Daoy (cell line): ENCODE results near the gene MESD. TPM values are rescaled to one million over a fixed set of nuclear protein-coding genes. Genes with fewer than 3 reads are reported as not detected.
"Not testable (repeated sequence)": the region's sequence is repeated elsewhere in the genome, so short reads cannot be mapped to it uniquely, and the experiment has no call there.

Experiments used
- DNase-seq: peaks from one replicate; pipeline ENCODE4 v3.0.0-alpha.2; 2015; ENCODE audit warnings: low read depth
- total RNA-seq: library from RNA; depleted of rRNA; stranded (reverse); fragments of >200 nt; shearing (Covaris generic); gene quantifications from 2 replicates; pipeline ENCODE4 v1.2.3, GENCODE V29; 2014

Gene MESD
- total RNA-seq, 1 experiment from 2014 or later: 22.3 TPM

DNA sequence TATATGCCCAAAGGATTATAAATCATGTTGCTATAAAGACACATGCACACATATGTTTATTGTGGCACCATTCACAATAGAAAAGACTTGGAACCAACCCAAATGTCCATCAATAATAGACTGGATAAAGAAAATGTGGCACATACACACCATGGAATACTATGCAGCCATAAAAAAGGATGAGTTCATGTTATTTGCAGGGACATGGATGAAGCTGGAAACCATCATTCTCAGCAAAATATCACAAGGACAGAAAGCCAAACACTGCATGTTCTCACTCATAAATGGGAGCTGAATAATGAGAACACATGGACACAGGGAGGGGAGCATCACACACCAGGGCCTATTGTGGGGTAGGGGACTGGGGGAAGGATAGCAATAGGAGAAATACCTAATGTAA lies 24.2 kb downstream of the MESD start:
- not testable (repeated sequence) for DNase-seq

DNA sequence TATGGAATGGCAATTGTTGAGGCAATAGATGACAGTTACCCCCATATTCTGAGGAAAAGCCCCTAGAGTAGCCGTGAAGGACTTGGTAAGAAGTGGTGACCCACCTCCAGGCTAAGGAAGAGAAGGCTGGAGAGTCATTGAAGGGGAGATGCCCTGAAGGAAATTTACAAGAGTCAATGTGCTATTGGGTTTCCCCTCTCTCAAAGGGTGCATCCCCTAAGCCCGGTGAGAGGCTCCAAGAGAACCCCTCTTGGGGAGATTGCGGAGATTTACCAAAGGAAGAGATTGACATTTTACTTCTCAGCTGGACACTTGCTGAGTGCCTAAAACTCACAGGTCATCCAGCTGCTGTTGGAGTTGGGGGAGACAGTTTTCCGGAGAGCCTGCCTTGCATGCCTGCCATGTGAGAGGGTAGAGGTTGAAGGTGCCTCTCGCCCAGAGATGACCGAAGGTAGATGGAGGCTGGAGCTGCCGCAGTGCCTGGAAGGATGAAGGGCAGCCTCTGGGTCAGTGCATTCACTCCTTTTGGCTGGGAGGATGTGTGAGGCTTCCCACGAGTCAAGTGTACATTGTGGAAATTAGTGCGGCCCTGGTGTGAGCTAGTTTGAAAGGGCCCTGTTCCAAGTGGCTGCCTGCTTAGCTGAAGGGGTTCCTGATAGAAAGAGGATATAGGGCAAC lies 30.7 kb downstream of the MESD start:
- DNase-seq: no peak

DNA sequence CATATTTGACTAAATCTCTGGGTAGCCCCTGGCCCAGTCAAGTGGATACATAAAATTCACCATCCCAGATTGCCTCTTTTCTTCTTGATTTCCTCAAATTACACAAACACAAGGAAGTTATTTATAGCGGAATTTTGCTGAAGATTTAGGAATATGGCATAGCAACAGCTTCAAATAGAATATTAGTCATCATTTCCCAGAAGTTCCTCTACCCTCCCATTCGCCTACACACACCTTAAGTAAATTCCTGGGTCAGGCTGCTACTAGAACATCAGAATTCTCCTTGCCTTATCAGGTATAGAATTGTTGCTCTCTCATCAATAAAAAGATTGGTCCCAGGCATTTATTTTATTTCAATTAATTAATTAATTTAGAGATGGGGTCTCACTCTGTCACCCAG lies 31.6 kb downstream of the MESD start:
- no peak for DNase-seq

DNA sequence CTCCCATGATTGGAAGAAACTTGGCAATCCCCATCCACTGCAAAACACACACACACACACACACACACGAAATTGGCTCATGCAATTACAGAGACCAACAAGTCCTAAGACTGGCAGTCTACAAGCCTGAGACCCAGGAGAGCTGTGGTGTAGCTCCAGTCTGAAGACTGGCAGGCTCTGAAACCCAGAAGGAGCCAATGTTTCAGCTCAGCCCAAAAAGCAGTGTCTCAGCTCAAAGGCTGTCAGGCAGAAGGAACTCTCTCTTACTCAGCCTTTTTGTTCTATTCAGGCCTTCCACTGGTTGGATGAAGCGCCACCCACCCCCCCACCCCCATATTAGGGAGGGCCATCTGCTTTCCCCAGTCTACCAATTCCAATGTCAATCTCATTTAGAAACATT lies 32.1 kb downstream of the MESD start:
- DNase-seq: no peak

DNA sequence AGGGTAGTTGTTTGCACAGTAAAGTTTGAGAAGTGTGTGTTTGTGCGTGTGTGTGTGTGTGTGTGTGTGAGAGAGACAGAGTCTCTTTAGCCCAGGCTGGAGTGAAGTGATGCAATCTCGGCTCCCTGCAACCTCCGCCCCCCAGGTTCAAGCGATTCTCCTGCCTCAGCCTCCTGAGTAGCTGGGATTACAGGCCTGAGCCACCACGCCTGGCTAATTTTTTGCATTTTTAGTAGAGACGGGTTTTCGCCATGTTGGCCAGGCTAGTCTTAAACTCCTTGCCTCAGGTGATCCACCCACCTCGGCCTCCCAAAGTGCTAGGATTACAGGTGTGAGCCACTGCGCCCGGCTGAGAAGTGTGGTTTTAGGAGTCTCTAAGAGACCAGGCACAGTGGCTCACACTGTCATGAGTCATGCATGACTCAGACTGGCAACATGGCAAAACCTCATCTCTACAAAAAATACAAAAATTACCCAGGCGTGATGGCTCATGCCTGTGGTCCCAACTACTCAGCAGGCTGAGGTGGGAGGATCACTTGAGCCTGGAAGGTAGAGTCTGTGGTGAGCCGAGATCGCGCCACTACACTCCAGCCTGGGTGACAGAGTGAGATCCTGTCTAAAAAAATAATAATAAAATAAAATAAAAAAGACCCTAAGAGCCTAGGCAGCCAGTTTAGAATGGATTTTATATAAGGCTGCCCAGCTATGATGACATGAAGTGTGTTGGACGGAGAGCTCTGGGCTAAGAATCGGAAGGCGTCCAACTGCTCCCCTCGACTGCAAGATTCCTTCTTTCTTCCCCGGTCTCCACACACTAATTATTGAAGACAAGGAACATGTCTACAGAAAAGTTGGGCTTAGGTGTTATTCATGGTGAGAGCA lies 33.8 kb downstream of the MESD start:
- peak; percentile 97 for DNase-seq

- DNase-seq: no peak
These were observed 35.5 kb downstream of the MESD start for GRCh38 chr15:80953953-80954778.

GRCh38 chr15:80953001-80953952 lies 36.3 kb downstream of the MESD start:
- no peak for DNase-seq

- DNase-seq: no peak
These were observed 37.7 kb downstream of the MESD start for GRCh38 chr15:80951941-80952340.

GRCh38 chr15:80950291-80951078 lies 39.1 kb downstream of the MESD start:
- no peak for DNase-seq

- DNase-seq: no peak
These were observed 39.9 kb downstream of the MESD start for GRCh38 chr15:80949756-80950155.

GRCh38 chr15:80948651-80949292 lies 40.8 kb downstream of the MESD start:
- DNase-seq: no peak

DNA sequence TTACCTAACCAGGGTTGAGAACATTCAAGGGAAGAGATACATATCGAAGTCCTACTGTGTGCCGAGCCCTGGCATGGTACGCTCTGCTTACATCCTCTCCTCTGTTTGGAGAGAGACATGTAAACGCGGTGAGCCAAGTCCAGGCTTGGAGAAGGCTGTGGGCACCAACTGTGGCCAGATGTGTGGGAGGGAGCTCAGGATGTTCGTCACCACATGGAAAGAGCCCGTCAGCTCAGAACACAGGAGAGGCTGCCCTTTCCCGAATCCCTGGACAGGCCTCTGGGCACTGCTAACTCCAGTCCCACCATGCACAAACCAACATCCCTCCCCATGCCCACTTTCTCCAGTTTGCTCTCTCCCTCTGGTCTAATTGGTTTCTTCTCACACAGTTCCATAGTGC lies 43.0 kb downstream of the MESD start:
- DNase-seq: no peak

DNA sequence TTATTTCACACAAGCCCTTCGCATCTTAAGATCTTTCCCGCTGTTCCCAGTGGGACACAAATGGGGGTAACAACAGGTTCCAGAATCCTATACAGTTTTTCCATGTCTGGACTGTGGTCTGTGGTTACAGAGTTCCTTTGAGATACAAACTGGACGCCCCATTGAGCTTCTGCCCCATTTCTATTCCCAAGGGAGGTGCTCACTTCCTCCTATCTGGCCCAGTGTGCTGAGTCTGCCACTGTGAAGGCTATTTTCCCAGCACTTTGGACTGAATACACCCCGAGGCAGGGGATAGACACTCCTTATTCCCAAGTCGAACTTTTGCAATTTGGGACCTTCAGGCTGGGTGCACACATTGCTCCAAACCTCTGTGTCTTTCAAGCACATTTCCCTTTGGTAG lies 44.0 kb downstream of the MESD start:
- DNase-seq: no peak

DNA sequence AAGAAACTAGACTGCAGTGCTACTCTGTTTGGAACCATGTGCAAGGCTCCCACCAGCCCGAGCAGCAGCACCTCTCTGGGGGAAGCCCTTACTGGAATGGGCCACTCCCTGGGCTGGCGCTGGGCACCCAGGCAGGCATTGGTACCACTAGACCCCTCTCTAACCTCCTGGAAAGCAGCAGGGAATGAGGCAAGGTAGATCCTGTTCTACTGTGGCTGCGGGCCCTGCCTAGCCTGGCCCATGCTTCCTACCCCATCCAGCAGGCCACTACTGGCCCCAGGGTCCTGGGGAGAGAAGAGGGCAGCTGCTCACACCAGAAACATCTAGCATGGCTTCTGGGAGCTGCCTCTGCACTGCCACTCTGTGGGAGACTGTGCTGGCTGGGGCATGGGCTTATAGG lies 44.8 kb downstream of the MESD start:
- no peak for DNase-seq

DNA sequence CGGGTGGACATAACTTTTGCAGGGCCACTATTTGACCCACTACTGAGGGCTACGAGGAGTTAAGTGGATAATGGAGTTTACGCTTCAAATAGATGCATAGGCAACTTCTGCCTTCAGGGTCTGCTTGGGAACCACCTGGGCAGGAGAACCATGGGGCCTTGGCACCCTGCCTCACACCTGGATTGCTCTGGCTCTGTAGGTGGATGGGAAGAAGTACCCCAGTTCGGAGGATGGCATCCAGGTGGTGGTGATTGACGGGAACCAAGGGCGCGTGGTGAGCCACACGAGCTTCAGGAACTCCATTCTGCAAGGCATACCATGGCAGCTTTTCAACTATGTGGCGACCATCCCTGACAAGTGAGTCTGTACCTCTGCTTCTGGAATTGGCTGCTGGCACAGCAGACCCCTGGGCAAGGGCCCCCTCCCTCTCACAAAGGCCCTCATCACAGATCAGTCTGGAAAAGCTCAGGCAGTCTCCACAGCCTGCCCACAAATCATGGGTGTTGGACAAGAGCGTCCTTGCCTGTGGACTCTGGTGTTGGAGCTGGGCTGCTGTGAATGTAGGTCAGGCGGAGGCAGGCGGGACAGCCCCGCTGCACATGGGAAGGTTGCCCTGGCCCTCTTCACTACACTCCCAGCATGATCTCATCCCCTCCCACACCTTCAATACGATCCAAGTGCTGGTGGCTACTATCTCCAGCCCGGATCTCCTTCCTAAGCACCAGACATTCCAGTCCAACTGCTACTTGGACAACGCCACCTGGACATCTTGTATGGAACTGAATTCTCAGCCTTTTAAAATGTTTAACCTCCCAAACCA lies 46.7 kb downstream of the MESD start:
- DNase-seq: no peak

DNA sequence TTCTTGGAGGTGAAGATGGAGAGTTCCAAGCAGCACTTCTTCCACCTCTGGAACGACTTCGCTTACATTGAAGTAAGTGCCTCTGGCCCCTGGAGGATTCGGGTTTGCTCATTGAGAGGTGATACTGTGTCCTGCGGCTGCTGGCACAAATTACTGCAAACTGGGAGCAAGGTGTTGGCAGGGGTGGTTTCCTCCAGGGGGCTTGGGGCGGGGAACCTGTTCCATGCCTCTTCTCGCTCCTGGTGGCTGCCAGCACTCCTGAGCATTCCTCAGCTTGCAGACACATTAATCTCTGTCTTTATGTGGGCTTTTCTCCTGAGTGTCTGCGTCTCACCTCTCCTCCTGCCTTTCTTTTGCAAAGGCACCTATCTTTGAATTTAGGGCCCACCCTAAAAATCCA lies 47.4 kb downstream of the MESD start:
- DNase-seq: no peak

DNA sequence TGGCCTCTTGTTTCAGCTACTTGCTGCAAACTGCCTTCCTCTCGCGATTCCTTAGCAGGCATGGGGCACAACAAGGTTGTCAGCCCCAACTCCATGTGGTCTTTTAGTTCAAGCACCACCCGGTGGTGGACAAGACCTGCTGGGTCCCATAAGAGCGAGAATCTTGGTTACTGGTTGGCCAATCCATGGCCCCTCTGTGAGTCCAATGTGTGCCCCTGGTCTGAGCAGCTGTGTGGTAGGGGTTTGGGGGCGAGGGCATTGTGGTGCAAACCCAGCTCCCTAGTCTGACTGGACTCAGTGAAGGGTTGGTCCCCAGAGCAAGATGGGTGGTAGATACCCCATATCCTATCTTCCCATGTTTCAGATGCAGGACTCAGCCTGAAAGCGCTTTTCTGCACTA lies 48.8 kb downstream of the MESD start:
- DNase-seq: no peak

DNA sequence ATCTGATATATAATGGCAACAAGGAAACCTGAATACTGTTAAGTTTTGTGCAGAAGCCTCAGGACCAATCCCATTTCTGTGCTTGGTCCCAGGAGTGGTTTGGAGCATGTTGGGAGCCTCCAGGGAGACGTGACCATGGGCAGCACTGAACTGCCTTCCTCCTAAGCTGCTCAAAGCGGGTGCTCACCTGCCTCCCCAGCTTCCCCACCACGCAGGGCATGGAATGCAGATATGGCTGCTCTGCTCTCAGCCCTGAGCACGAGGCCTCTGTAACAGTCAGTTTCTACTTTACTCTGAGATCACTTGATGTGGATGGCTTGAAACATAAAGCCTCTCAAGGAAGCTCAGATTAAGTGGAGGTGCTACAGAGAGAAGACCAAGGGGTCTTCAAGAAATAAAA lies 49.3 kb downstream of the MESD start:
- no peak for DNase-seq

DNA sequence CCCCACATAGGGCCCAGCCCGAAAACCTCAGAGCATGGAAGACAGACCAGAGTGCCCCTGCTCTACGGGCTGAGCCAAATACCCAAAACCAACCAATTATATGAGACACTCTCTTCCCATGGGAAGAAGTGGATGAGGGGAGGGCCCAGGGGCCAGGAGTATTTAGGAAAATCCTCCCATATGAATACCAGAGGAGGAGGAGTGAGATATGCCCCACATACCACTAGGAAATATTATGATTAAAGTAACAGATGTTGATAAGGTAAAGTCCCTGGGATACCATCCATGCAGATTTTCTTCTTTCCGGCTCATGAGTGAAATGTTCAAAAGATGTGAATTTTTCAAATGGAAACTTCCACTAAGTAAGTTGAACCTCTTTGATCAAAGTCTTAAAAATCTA lies 50.4 kb downstream of the MESD start:
- DNase-seq: no peak
